Gastrocnemius medialis (tissue), 4 donors: Measurements from ENCODE around the gene ACAD11. TPM values are rescaled to one million over a fixed set of nuclear protein-coding genes. Genes with fewer than 3 reads are reported as not detected.

ENCODE experiments used
- ATAC-seq, 2 donors: fragments of 150-250 bp; one replicate each; pipeline ENCODE4 v1.9.1; 2016
- DNase-seq, 2 donors: peaks; one replicate each; pipeline ENCODE4 v3.0.0-alpha.2; 2019
- H3K27ac ChIP-seq, 4 donors: fragments of 200-600 bp; sonication (generic); 1 replicate in 1 of 4; 2 replicates in 3 of 4; pipeline ENCODE4 v1.5.1; 2016 to 2018; ENCODE audit warnings: mild to moderate bottlenecking in 2 of 4, moderate library complexity in 1 of 4
- H3K27me3 ChIP-seq, 3 donors: fragments of 200-600 bp; sonication (generic) in 2 of 3; 1 replicate in 1 of 3; 2 replicates in 2 of 3; pipeline versions ENCODE4 v1.5.1 to v1.6.0; 2016 to 2019; ENCODE audit warnings: mild to moderate bottlenecking in 1 of 3, moderate library complexity in 1 of 3
- H3K36me3 ChIP-seq, 2 donors: fragments of 200-600 bp; sonication (generic) in 1 of 2; one replicate each; pipeline ENCODE4 v1.5.1; 2017 to 2018
- H3K4me1 ChIP-seq, 2 donors: fragments of 200-600 bp; sonication (generic) in 1 of 2; one replicate each; pipeline ENCODE4 v1.5.1; 2016 to 2017; ENCODE audit warnings: mild to moderate bottlenecking in 2 of 2
- H3K4me3 ChIP-seq, 4 donors: fragments of 200-600 bp; sonication (generic) in 3 of 4; 1 replicate in 1 of 4; 2 replicates in 3 of 4; pipeline ENCODE4 v1.5.1; 2016 to 2019; ENCODE audit warnings: mild to moderate bottlenecking in 2 of 4
- H3K9me3 ChIP-seq, 3 donors: fragments of 200-600 bp; sonication (generic) in 2 of 3; 1 replicate in 1 of 3; 2 replicates in 2 of 3; pipeline ENCODE4 v1.5.1; 2016 to 2019
- POLR2A ChIP-seq, 2 donors: fragments of 450-650 bp; IDR thresholded peaks; one replicate each; pipeline ENCODE4 v1.6.1; 2017; ENCODE audit warnings: antibody characterized with exemption in 2 of 2, mild to moderate bottlenecking in 2 of 2, moderate library complexity in 2 of 2
- in situ Hi-C, 4 donors: fragments of 200-750 bp; cut with MboI; loops; one replicate each; pipeline versions ENCODE4 v1.15.0 to v1.8.0; 2017; ENCODE audit warnings: low sequenced_read_pairs in 4 of 4
- intact Hi-C: fragments of 100-400 bp; cut with DNase I; formaldehyde crosslinking; loops from one replicate; pipeline ENCODE4 v1.15.1; 2023; ENCODE audit warnings: low total_unique reads
- total RNA-seq, 4 donors: library from RNA; depleted of rRNA; stranded (reverse); fragments of >200 nt; gene quantifications; one replicate each; pipeline versions ENCODE4 v1.1.0 to v1.2.3, GENCODE V29; 2016
- TF ChIP-seq, protein P1 (sequence below), 5 experiments: fragments of 450-650 bp in 3 of 5; fragments of 200-600 bp in 2 of 5; sonication (generic) in 2 of 5; IDR thresholded peaks in 4 of 5; conservative IDR thresholded peaks in 1 of 5; 1 replicate in 4 of 5; 2 replicates in 1 of 5; pipeline ENCODE4 v1.5.1; 2016 to 2019; ENCODE audit warnings: antibody characterized with exemption in 5 of 5, mild to moderate bottlenecking in 3 of 5, moderate library complexity in 3 of 5

ACAD11 gene
- total RNA-seq, 4 donors from 2014 or later = 2.2 to 12.4 (median 4.4) TPM

DNA sequence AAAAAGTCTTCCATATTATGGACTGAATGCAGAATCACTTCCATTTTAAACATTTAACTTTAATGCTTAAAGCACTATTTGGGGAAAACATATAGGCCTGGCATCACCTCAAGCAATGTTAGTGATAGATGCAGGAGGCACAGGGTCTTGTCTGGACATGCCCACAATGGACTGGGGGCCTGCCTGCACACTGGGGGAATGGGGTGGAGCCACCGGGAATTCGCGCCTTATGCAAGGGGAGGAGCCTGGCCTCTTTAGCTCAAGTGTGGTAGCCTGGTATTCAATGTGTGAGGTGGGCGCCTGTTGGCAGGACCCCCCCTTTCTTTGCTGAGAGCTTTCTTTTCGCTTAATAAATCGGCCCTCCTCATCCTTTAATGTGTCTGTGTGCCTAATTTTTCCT, 32.7 kb downstream of the ACAD11 start:
- Histone ChIP-seq H3K4me3 (no peak overlapping the region), H3K4me1 (no peaks in the 10 kb centered on the region), H3K36me3 (peaks cover 0 to 27% of the 10 kb centered on the region in 2 donors), H3K27me3 (no peaks in the 10 kb centered on the region), H3K9me3 (no peaks in the 10 kb centered on the region), H3K27ac (no peak overlapping the region)
- ATAC-seq (no peak), DNase-seq (no peak)
- in situ Hi-C loops (no loop called here), intact Hi-C loops (no loop called here)
- TF ChIP-seq POLR2A (IDR thresholded peaks at IDR 0.05) = no peak
- TF ChIP-seq, protein P1, sequence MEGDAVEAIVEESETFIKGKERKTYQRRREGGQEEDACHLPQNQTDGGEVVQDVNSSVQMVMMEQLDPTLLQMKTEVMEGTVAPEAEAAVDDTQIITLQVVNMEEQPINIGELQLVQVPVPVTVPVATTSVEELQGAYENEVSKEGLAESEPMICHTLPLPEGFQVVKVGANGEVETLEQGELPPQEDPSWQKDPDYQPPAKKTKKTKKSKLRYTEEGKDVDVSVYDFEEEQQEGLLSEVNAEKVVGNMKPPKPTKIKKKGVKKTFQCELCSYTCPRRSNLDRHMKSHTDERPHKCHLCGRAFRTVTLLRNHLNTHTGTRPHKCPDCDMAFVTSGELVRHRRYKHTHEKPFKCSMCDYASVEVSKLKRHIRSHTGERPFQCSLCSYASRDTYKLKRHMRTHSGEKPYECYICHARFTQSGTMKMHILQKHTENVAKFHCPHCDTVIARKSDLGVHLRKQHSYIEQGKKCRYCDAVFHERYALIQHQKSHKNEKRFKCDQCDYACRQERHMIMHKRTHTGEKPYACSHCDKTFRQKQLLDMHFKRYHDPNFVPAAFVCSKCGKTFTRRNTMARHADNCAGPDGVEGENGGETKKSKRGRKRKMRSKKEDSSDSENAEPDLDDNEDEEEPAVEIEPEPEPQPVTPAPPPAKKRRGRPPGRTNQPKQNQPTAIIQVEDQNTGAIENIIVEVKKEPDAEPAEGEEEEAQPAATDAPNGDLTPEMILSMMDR (IDR thresholded peaks at IDR 0.05 in 4 of 5, conservative IDR thresholded peaks at IDR 0.05 in 1 of 5) = no peak

DNA sequence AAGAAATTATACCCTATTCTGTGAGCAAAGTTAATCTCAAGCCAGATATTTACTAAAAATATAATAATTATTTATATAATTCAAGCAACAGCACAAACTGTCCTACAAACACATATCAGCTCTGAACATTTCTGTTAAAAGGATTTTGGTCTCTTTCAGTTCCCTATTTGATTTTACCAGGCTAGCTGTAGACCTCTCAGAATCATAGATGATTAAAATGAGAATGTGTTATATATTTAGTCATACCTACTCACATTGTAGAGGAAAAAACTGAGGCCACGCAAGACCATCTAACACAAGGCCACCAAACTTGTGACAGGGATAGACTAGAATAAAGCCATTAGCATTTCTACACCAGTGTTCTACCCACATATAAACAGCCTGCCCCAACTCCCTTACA, 34.0 kb downstream of the ACAD11 start:
- H3K27ac ChIP-seq = no peak overlapping the region
- no peak for TF ChIP-seq POLR2A (IDR thresholded peaks at IDR 0.05)
- TF ChIP-seq, protein P1 (IDR thresholded peaks at IDR 0.05 in 4 of 5, conservative IDR thresholded peaks at IDR 0.05 in 1 of 5) = no peak
- ATAC-seq (no peak), DNase-seq (no peak)
- intact Hi-C loops = no loop called here
- no peaks in the 10 kb centered on the region for H3K9me3 ChIP-seq
- H3K4me3 ChIP-seq = no peak overlapping the region
- H3K27me3 ChIP-seq = no peaks in the 10 kb centered on the region
- peaks cover 0 to 35% of the 10 kb centered on the region in 2 donors for H3K36me3 ChIP-seq
- H3K4me1 ChIP-seq = no peaks in the 10 kb centered on the region
- in situ Hi-C loops = no loop called here

DNA sequence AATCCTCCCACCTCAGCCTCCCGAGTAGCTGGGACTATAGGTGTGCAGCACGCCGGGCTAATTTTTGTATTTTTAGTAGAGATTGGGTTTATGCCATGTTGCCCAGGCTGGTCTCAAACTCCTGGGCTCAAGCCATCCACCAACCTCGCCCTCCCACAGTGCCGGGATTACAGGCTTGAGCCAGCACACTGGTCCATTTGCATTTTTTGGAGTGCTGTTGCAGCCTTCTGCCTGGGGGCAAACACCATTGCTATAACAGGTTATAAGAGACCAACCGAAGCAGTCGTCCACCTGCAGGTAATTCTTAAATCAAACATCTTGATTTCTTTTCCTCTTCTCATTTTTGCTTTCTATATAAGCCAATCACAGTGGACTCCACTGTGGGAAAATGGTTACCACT, 34.8 kb downstream of the ACAD11 start:
- H3K27me3 ChIP-seq = no peaks in the 10 kb centered on the region
- no peak for ATAC-seq
- no peaks in the 10 kb centered on the region for H3K4me1 ChIP-seq
- no peaks in the 10 kb centered on the region for H3K9me3 ChIP-seq
- peaks cover 0 to 35% of the 10 kb centered on the region in 2 donors for H3K36me3 ChIP-seq
- in situ Hi-C loops = no loop called here
- no peak overlapping the region for H3K27ac ChIP-seq
- DNase-seq = no peak
- intact Hi-C loops = no loop called here
- H3K4me3 ChIP-seq = no peak overlapping the region
- TF ChIP-seq, protein P1 (IDR thresholded peaks at IDR 0.05 in 4 of 5, conservative IDR thresholded peaks at IDR 0.05 in 1 of 5) = no peak
- no peak for TF ChIP-seq POLR2A (IDR thresholded peaks at IDR 0.05)

DNA sequence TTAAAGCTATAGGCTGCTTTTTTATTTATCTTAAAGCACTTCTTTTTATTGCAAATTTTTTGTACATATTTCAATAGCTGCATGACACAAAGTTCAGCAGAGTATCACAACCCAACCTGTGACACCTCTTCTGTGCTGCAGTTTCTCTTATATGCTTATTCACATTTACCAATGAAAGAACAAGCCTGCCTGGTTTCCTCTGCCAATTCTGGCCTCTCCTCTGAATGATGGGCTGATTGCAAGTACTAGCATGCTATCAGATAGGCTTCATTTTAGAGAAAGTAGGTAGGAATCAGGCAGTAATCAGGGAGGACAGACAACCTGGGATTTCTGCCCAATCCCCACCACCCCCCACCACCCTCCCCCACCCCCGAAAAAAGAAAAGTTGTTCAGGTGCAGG, 36.0 kb downstream of the ACAD11 start:
- DNase-seq (no peak), ATAC-seq (no peak)
- H3K4me1 ChIP-seq = no peaks in the 10 kb centered on the region
- H3K27me3 ChIP-seq = no peaks in the 10 kb centered on the region
- H3K36me3 ChIP-seq = peaks cover 0 to 35% of the 10 kb centered on the region in 2 donors
- no peak overlapping the region for H3K27ac ChIP-seq
- no peak for TF ChIP-seq POLR2A (IDR thresholded peaks at IDR 0.05)
- TF ChIP-seq, protein P1 (IDR thresholded peaks at IDR 0.05 in 4 of 5, conservative IDR thresholded peaks at IDR 0.05 in 1 of 5) = no peak
- no peaks in the 10 kb centered on the region for H3K9me3 ChIP-seq
- no peak overlapping the region for H3K4me3 ChIP-seq
- intact Hi-C loops = no loop called here
- in situ Hi-C loops = no loop called here

DNA sequence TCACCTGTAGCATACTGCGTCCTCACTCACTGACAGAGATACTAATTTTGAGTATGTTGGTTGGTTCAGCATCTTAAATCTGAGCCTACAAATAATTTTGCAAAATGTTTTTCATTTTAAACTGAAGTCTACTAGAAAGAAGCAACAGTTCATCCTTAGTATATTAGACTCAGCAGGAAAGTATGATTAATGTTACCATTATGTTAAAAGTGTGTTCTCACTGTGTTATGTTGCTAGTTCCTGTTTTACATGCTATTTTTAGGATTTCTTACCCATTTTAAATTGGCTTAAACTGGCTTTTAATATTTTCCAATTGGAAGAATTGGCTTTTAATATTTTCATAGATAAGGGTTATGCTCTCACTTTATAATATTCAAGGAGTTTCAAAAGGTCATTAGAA, 36.8 kb downstream of the ACAD11 start:
- H3K4me1 ChIP-seq = no peaks in the 10 kb centered on the region
- no peaks in the 10 kb centered on the region for H3K27me3 ChIP-seq
- no peak overlapping the region for H3K4me3 ChIP-seq
- intact Hi-C loops = no loop called here
- in situ Hi-C loops = no loop called here
- no peak for ATAC-seq
- no peaks in the 10 kb centered on the region for H3K9me3 ChIP-seq
- peaks cover 0 to 36% of the 10 kb centered on the region in 2 donors for H3K36me3 ChIP-seq
- no peak overlapping the region for H3K27ac ChIP-seq
- no peak for DNase-seq
- TF ChIP-seq, protein P1 (IDR thresholded peaks at IDR 0.05 in 4 of 5, conservative IDR thresholded peaks at IDR 0.05 in 1 of 5) = no peak
- TF ChIP-seq POLR2A (IDR thresholded peaks at IDR 0.05) = no peak
